Breast epithelium (tissue), 4 donors: ENCODE measurements around the gene JAM2. TPM values are rescaled to one million over a fixed set of nuclear protein-coding genes. Genes with fewer than 3 reads are reported as not detected.

Experiments
- DNase-seq, 2 donors: peaks; one replicate each; pipeline ENCODE4 v3.0.0-alpha.2; 2019; ENCODE audit warnings: low spot score in 2 of 2
- H3K27ac ChIP-seq, 2 donors: fragments of 200-600 bp; sonication (generic) in 1 of 2; one replicate each; pipeline ENCODE4 v1.5.1; 2016 to 2019; ENCODE audit warnings: mild to moderate bottlenecking in 1 of 2
- H3K27me3 ChIP-seq, 2 donors: fragments of 200-600 bp; sonication (generic) in 1 of 2; one replicate each; pipeline versions ENCODE4 v1.5.1 to v1.6.0; 2017 to 2019; ENCODE audit warnings: control low read depth in 1 of 2, mild to moderate bottlenecking in 1 of 2
- H3K36me3 ChIP-seq: fragments of 200-600 bp; one replicate; pipeline ENCODE4 v1.5.1; 2019
- H3K4me1 ChIP-seq, 2 donors: fragments of 200-600 bp; sonication (generic); one replicate each; pipeline ENCODE4 v1.5.1; 2016 to 2019; ENCODE audit warnings: control low read depth in 1 of 2
- H3K4me3 ChIP-seq, 3 donors: fragments of 200-600 bp; sonication (generic); 1 replicate in 2 of 3; 2 replicates in 1 of 3; pipeline ENCODE4 v1.5.1; 2016 to 2019; ENCODE audit warnings: mild to moderate bottlenecking in 3 of 3, moderate library complexity in 2 of 3
- H3K9me3 ChIP-seq, 2 donors: fragments of 200-600 bp; sonication (generic) in 1 of 2; one replicate each; pipeline ENCODE4 v1.5.1; 2016 to 2019; ENCODE audit warnings: control low read depth in 1 of 2
- CTCF ChIP-seq, 3 donors: fragments of 450-650 bp; IDR thresholded peaks; one replicate each; pipeline ENCODE4 v1.5.1; 2016 to 2017; ENCODE audit warnings: antibody characterized with exemption in 3 of 3, mild to moderate bottlenecking in 3 of 3, moderate library complexity in 3 of 3
- POLR2A ChIP-seq: fragments of 450-650 bp; IDR thresholded peaks from one replicate; pipeline ENCODE4 v1.6.1; 2016; ENCODE audit warnings: antibody characterized with exemption, mild to moderate bottlenecking, moderate library complexity
- POLR2AphosphoS5 ChIP-seq, 3 donors: sonication (generic); formaldehyde crosslinking; IDR thresholded peaks; one replicate each; pipeline ENCODE4 v1.6.1; 2017; ENCODE audit warnings: antibody characterized with exemption in 3 of 3
- intact Hi-C: fragments of 100-400 bp; cut with DNase I; formaldehyde crosslinking; loops from one replicate; pipeline ENCODE4 v1.15.1; 2023; ENCODE audit warnings: low total_unique reads
- total RNA-seq, 3 donors: library from RNA; depleted of rRNA; stranded (reverse); fragments of >200 nt; gene quantifications; one replicate each; pipeline ENCODE4 v1.1.0, GENCODE V29; 2016

Gene JAM2
- total RNA-seq, 3 donors from 2014 or later, result 7.8 to 16.1 (median 11.9) TPM

- Histone ChIP-seq H3K9me3 (no peaks in the 10 kb centered on the region), H3K4me1 (no peaks in the 10 kb centered on the region), H3K27ac (no peak overlapping the region), H3K4me3 (no peak overlapping the region), H3K36me3 (peaks cover 12% of the 10 kb centered on the region), H3K27me3 (no peaks in the 10 kb centered on the region)
- TF ChIP-seq POLR2A, result no peak
- intact Hi-C loops, result no loop called here
- no peak for DNase-seq
Observed at GRCh38 chr21:25752416-25752815, 113.4 kb downstream of the JAM2 start.

- H3K4me3 ChIP-seq, result no peak overlapping the region
- H3K36me3 ChIP-seq, result no peaks in the 10 kb centered on the region
- H3K27ac ChIP-seq, result no peak overlapping the region
- no peak for DNase-seq
- H3K27me3 ChIP-seq, result no peaks in the 10 kb centered on the region
- no peak for TF ChIP-seq CTCF (IDR thresholded peaks at IDR 0.05)
- no peak for TF ChIP-seq POLR2AphosphoS5 (IDR thresholded peaks at IDR 0.05)
- TF ChIP-seq POLR2A, result no peak
- H3K9me3 ChIP-seq, result no peaks in the 10 kb centered on the region
- intact Hi-C loops, result no loop called here
- no peaks in the 10 kb centered on the region for H3K4me1 ChIP-seq
Observed at GRCh38 chr21:25756190-25756932, 117.3 kb downstream of the JAM2 start.

GRCh38 chr21:25757531-25757930 is 118.5 kb downstream of the JAM2 start:
- Histone ChIP-seq H3K9me3 (no peaks in the 10 kb centered on the region), H3K27me3 (no peaks in the 10 kb centered on the region), H3K27ac (no peak overlapping the region), H3K4me1 (no peaks in the 10 kb centered on the region), H3K36me3 (no peaks in the 10 kb centered on the region), H3K4me3 (no peak overlapping the region)
- no peak for DNase-seq
- TF ChIP-seq POLR2AphosphoS5 (IDR thresholded peaks at IDR 0.05), result no peak
- no peak for TF ChIP-seq CTCF (IDR thresholded peaks at IDR 0.05)
- no peak for TF ChIP-seq POLR2A
- intact Hi-C loops, result no loop called here

GRCh38 chr21:25759573-25759972 is 120.5 kb downstream of the JAM2 start:
- TF ChIP-seq CTCF (IDR thresholded peaks at IDR 0.05) (no peak), POLR2A (no peak), POLR2AphosphoS5 (IDR thresholded peaks at IDR 0.05) (no peak)
- H3K36me3 ChIP-seq, result no peaks in the 10 kb centered on the region

GRCh38 chr21:25760061-25760460 is 121.0 kb downstream of the JAM2 start:
- H3K4me3 ChIP-seq, result no peak overlapping the region
- H3K27me3 ChIP-seq, result no peaks in the 10 kb centered on the region
- TF ChIP-seq POLR2AphosphoS5 (IDR thresholded peaks at IDR 0.05) (no peak), POLR2A (no peak), CTCF (IDR thresholded peaks at IDR 0.05) (no peak)
- H3K27ac ChIP-seq, result no peak overlapping the region
- no peaks in the 10 kb centered on the region for H3K36me3 ChIP-seq
- intact Hi-C loops, result no loop called here
- H3K4me1 ChIP-seq, result no peaks in the 10 kb centered on the region
- no peaks in the 10 kb centered on the region for H3K9me3 ChIP-seq
- no peak for DNase-seq

More at GRCh38 chr21:25759573-25759972, 120.5 kb downstream of the JAM2 start:
- no peak for DNase-seq
- no peaks in the 10 kb centered on the region for H3K27me3 ChIP-seq
- no peaks in the 10 kb centered on the region for H3K9me3 ChIP-seq
- no peak overlapping the region for H3K27ac ChIP-seq
- H3K4me1 ChIP-seq, result no peaks in the 10 kb centered on the region
- intact Hi-C loops, result no loop called here
- no peak overlapping the region for H3K4me3 ChIP-seq
